GDM1 (cell line): ENCODE data around the gene LYSET.
"Not testable (repeated sequence)": the region's sequence is repeated elsewhere in the genome, so short reads cannot be mapped to it uniquely, and the experiment has no call there.

Experiments used
- DNase-seq: peaks from one replicate; lab custom pipeline; 2025; lab: John Stamatoyannopoulos, UW

Gene LYSET

DNA sequence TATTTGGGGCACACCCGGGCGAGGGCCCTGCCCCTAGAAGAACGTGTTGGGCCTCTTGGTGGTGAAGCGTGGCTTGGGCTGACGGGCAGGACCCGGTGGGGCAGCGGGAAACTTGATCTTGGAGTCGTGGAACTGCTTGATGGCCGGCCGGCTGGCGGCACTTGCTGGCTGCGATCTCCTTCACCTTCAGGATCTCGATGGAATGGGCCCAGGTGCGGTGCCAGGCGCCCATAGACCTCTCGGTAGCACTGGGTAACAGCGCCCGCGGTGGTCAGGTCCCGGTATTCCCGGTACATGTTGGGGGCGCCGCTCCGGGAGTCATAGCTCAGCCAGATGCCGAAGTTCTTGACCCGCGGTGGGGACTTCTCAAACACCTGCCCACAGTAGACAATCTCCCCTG, 38.4 kb downstream of the LYSET start:
- no peak for DNase-seq

DNA sequence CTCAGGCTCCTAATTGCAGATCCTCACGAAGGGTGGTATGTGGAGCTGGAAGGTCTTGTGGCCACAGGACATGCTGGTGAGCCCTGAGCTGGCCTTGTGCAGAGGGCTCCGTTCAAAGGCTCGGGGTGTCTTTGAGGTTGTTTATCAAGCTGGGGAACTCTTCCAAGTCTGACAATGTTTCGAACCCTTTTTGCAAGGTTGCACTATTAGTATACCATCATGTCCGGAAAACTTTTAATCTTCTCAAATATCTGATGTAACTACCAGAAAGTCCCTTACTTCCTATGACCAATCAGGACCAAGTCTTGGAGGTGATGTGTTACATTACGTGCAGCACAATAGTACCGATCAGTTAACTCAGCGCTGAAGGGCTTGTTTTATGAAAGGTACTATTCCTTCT, 43.4 kb downstream of the LYSET start:
- DNase-seq: no peak

- DNase-seq: no peak
Observed at GRCh38 chr14:93230539-93230938, 45.4 kb downstream of the LYSET start.

- no peak for DNase-seq
Observed at GRCh38 chr14:93231129-93231979, 46.2 kb downstream of the LYSET start.

DNA sequence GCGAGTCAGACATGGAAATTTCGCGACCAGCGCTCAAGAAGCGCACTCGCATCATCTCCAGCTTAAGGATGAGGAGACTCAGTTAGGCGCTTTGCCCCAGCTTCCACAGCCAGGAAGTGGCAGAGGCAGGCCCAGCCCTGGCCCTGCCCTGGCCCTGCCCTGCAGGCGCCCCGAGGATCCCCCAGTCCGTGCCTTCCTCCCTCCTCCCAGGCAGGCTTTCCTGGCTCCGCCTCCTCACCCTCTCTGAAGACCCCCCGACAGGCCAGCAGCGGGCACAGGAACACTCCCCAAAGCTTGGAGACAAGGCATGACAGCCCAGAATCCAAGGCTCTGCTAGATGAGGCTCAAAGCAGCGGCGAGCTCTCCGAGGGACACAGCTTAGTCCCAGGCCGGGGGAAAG, 47.0 kb downstream of the LYSET start:
- DNase-seq: no peak

- DNase-seq: not testable (repeated sequence)
Observed at GRCh38 chr14:93233078-93233477, 48.0 kb downstream of the LYSET start.

DNA sequence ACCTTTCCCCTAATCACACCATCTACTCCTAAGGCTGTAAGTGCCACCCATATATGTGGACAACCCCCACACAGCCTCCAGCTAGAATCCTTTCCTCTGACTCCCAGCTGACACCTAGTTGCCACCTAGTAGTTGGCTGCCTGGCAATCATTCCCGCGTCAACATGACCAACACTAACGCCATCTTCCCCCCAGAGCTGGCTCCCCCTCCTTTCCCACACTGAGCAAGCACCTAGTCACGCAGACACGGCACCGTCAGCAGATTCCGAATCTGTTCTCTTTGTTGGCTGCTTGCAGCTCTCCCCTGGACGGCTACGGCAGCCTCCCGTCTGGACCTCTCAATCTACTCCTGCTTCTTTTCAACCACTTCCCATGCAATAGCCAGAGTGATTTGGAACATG, 49.7 kb downstream of the LYSET start:
- DNase-seq: no peak
